Vagina (tissue), 2 donors: ENCODE results near the gene INKA2. TPM values are rescaled to one million over a fixed set of nuclear protein-coding genes. Genes with fewer than 3 reads are reported as not detected.

Source experiments
- DNase-seq, 2 donors: peaks; one replicate each; pipeline ENCODE4 v3.0.0-alpha.2; 2017; ENCODE audit errors: extremely low spot score in 2 of 2
- H3K27ac ChIP-seq: fragments of 200-600 bp; sonication (generic); one replicate; pipeline ENCODE4 v1.5.1; 2019
- H3K27me3 ChIP-seq: fragments of 200-600 bp; sonication (generic); one replicate; pipeline ENCODE4 v1.5.1; 2019
- H3K36me3 ChIP-seq, 2 donors: fragments of 200-600 bp; sonication (generic); one replicate each; pipeline ENCODE4 v1.5.1; 2017 to 2019
- H3K4me1 ChIP-seq: fragments of 200-600 bp; sonication (generic); one replicate; pipeline ENCODE4 v1.5.1; 2019
- H3K4me3 ChIP-seq, 2 donors: fragments of 200-600 bp; sonication (generic); 1 replicate in 1 of 2; 2 replicates in 1 of 2; pipeline ENCODE4 v1.5.1; 2016 to 2019
- H3K9me3 ChIP-seq: fragments of 200-600 bp; sonication (generic); one replicate; pipeline ENCODE4 v1.5.1; 2019
- CTCF ChIP-seq, 3 experiments: fragments of 450-650 bp in 2 of 3; fragments of 200-600 bp in 1 of 3; sonication (generic) in 1 of 3; IDR thresholded peaks; one replicate each; pipeline ENCODE4 v1.5.1; 2017 to 2019; ENCODE audit warnings: antibody characterized with exemption in 3 of 3, mild to moderate bottlenecking in 2 of 3, moderate library complexity in 2 of 3
- POLR2A ChIP-seq, 2 donors: fragments of 450-650 bp; IDR thresholded peaks; one replicate each; pipeline ENCODE4 v1.6.1; 2017; ENCODE audit warnings: antibody characterized with exemption in 2 of 2, mild to moderate bottlenecking in 2 of 2, moderate library complexity in 2 of 2
- POLR2AphosphoS5 ChIP-seq, 2 donors: sonication (generic); formaldehyde crosslinking; IDR thresholded peaks; one replicate each; pipeline ENCODE4 v1.9.0; 2017; ENCODE audit warnings: antibody characterized with exemption in 2 of 2, mild to moderate bottlenecking in 2 of 2, low read depth in 1 of 2; ENCODE audit not compliant: insufficient read depth in 1 of 2
- intact Hi-C: fragments of 100-400 bp; cut with DNase I; formaldehyde crosslinking; loops from one replicate; pipeline ENCODE4 v1.15.1; 2023
- small RNA-seq: library from RNA; depleted of rRNA; stranded (forward); fragments of <200 nt; gene quantifications from one replicate; pipeline ENCODE3, GENCODE V24; 2016
- total RNA-seq: library from RNA; depleted of rRNA; stranded (reverse); fragments of >200 nt; gene quantifications from one replicate; pipeline ENCODE4 v1.2.3, GENCODE V29; 2016

Gene INKA2
- total RNA-seq, 1 donor from 2014 or later = 6.1 TPM

- Histone ChIP-seq H3K36me3 (peaks cover 0 to 8% of the 10 kb centered on the region in 2 donors), H3K27ac (no peak overlapping the region), H3K4me1 (peaks cover 11% of the 10 kb centered on the region), H3K27me3 (no peaks in the 10 kb centered on the region), H3K9me3 (no peaks in the 10 kb centered on the region), H3K4me3 (no peak overlapping the region)
- no peak for DNase-seq
- TF ChIP-seq CTCF (IDR thresholded peaks at IDR 0.05) (no peak), POLR2A (IDR thresholded peaks at IDR 0.05) (no peak), POLR2AphosphoS5 (IDR thresholded peaks at IDR 0.05; ENCODE audit: insufficient read depth in 1 of 2, low read depth in 1 of 2) (no peak)
- intact Hi-C loops = no loop called here
Observed at GRCh38 chr1:111691886-111692285, 47.3 kb downstream of the INKA2 start.

GRCh38 chr1:111690306-111690617 is 48.9 kb downstream of the INKA2 start:
- Histone ChIP-seq H3K4me3 (no peak overlapping the region), H3K9me3 (no peaks in the 10 kb centered on the region), H3K36me3 (peaks cover 0 to 8% of the 10 kb centered on the region in 2 donors), H3K4me1 (peaks cover 11% of the 10 kb centered on the region), H3K27ac (no peak overlapping the region), H3K27me3 (no peaks in the 10 kb centered on the region)
- intact Hi-C loops = no loop called here
- TF ChIP-seq CTCF (IDR thresholded peaks at IDR 0.05) (no peak), POLR2A (IDR thresholded peaks at IDR 0.05) (no peak), POLR2AphosphoS5 (IDR thresholded peaks at IDR 0.05; ENCODE audit: insufficient read depth in 1 of 2, low read depth in 1 of 2) (no peak)
- DNase-seq = no peak

Small RNA genes lying within 50 kb of the gene (small RNA-seq; reads per million reads assigned to genes)
- 0.34 reads per million for gene INKA2

Other genes with a start within 250 kb of the INKA2 start
- gene ADORA3, start 235.8 kb downstream of the INKA2 start, total RNA-seq = 5.2 TPM
- gene TMIGD3, start 235.8 kb downstream of the INKA2 start, total RNA-seq = 2.9 TPM
- 52.5 TPM for gene RAP1A, start 119.6 kb downstream of the INKA2 start, total RNA-seq
- 16.2 TPM for gene DDX20, start 16.5 kb upstream of the INKA2 start, total RNA-seq